HCT116 (cell line): Measurements from ENCODE around the gene SPOP. TPM values are rescaled to one million over a fixed set of nuclear protein-coding genes. Genes with fewer than 3 reads are reported as not detected.

Experiments used
- ATAC-seq: fragments of 200-7000 bp; cut with Tn5 transposase; 2 replicates; pipeline ENCODE4 v1.9.1; 2020; ENCODE audit warnings: mild to moderate bottlenecking, moderate library complexity
- BruUV-seq: library from RNA; stranded (reverse); fragments of 400-500 nt; replicated peaks from 2 replicates; lab custom pipeline; 2021; lab: Mats Ljungman, UMichigan
- CTCF ChIA-PET: fragments of 300-600 bp; sonication (Branson Sonifier 250); formaldehyde crosslinking; loops from one replicate; lab custom pipeline; 2021; ENCODE audit warnings: antibody characterized with exemption; lab: Charles Lee
- POLR2A ChIA-PET: fragments of 300-600, 350-600 bp; sonication (Branson Sonifier 250); formaldehyde crosslinking; loops from one replicate; lab custom pipeline; 2021; ENCODE audit warnings: antibody characterized with exemption; lab: Charles Lee
- RAD21 ChIA-PET, 2 experiments: fragments of 300-600 bp; sonication (Branson Sonifier 250); formaldehyde crosslinking; loops; one replicate each; lab custom pipeline; 2023; ENCODE audit warnings: low total read pairs in 2 of 2; ENCODE audit not compliant: uncharacterized antibody in 2 of 2, unreplicated experiment in 2 of 2, low non-redundant PET in 1 of 2; lab: Charles Lee
- DNase-seq: peaks from one replicate; pipeline ENCODE4 v3.0.0-alpha.2; 2010; ENCODE audit warnings: low read depth, low spot score
- H2AFZ ChIP-seq: fragments of 200-600 bp; shearing (Covaris generic), sonication (generic); 2 replicates; pipeline ENCODE4 v1.6.1; 2017; ENCODE audit warnings: low read depth, mixed run types, mixed read lengths, antibody characterized with exemption, low read length; ENCODE audit not compliant: poor library complexity, severe bottlenecking
- H3K27ac ChIP-seq: 2 replicates; pipeline ENCODE4 v1.5.1; 2012; ENCODE audit warnings: low read depth, low read length
- H3K27me3 ChIP-seq: fragments of 200-600 bp; sonication (generic); 2 replicates; pipeline ENCODE4 v1.6.1; 2016; ENCODE audit warnings: mixed run types, low read length, mixed read lengths; ENCODE audit not compliant: insufficient read depth
- H3K36me3 ChIP-seq, 2 experiments: fragments of 200-500 bp in 1 of 2; fragments of 200-600 bp in 1 of 2; sonication (Bioruptor generic) in 1 of 2; sonication (generic) in 1 of 2; 2 replicates each; pipeline versions ENCODE4 v1.5.1 to v1.6.1; 2014 to 2016; ENCODE audit warnings: low read length in 2 of 2, inconsistent platforms in 1 of 2, mixed read lengths in 1 of 2, mixed run types in 1 of 2; ENCODE audit not compliant: insufficient read depth in 2 of 2, control insufficient read depth in 1 of 2
- H3K4me1 ChIP-seq, 2 experiments: fragments of 200-600 bp in 1 of 2; sonication (generic) in 1 of 2; 2 replicates each; pipeline versions ENCODE4 v1.5.1 to v1.6.1; 2012 to 2017; ENCODE audit warnings: low read length in 2 of 2, inconsistent platforms in 1 of 2, mild to moderate bottlenecking in 1 of 2, mixed read lengths in 1 of 2, mixed run types in 1 of 2, moderate library complexity in 1 of 2; ENCODE audit not compliant: insufficient read depth in 2 of 2, control insufficient read depth in 1 of 2
- H3K4me2 ChIP-seq: fragments of 200-600 bp; sonication (generic); 2 replicates; pipeline ENCODE4 v1.6.1; 2017; ENCODE audit warnings: mixed run types, low read length, mixed read lengths
- H3K4me3 ChIP-seq, 2 experiments: fragments of 200-600 bp in 1 of 2; sonication (generic) in 1 of 2; replicated peaks in 1 of 2; 2 replicates each; pipeline ENCODE4 v1.5.1; 2011 to 2016; ENCODE audit warnings: low read length in 2 of 2, control low read depth in 1 of 2, low read depth in 1 of 2, mild to moderate bottlenecking in 1 of 2, mixed read lengths in 1 of 2, mixed run types in 1 of 2
- H3K79me2 ChIP-seq: fragments of 200-600 bp; sonication (generic); 2 replicates; pipeline ENCODE4 v1.6.1; 2017; ENCODE audit warnings: mild to moderate bottlenecking, mixed run types, low read length, moderate library complexity, mixed read lengths; ENCODE audit not compliant: insufficient read depth
- H3K9ac ChIP-seq: fragments of 200-600 bp; sonication (generic); 2 replicates; pipeline ENCODE4 v1.6.1; 2016; ENCODE audit warnings: low read length, mixed read lengths
- H3K9me2 ChIP-seq: fragments of 200-600 bp; sonication (generic), shearing (Covaris generic); 2 replicates; pipeline ENCODE4 v1.6.1; 2017; ENCODE audit warnings: mixed run types, mild to moderate bottlenecking, moderate library complexity; ENCODE audit not compliant: insufficient read depth
- H3K9me3 ChIP-seq, 2 experiments: fragments of 200-500 bp in 1 of 2; fragments of 200-600 bp in 1 of 2; sonication (Bioruptor generic) in 1 of 2; sonication (generic) in 1 of 2; 2 replicates each; pipeline ENCODE4 v1.6.1; 2014 to 2017; ENCODE audit warnings: low read length in 2 of 2, mixed read lengths in 2 of 2, inconsistent platforms in 1 of 2, low read depth in 1 of 2, mild to moderate bottlenecking in 1 of 2, mixed run types in 1 of 2, moderate library complexity in 1 of 2; ENCODE audit not compliant: control insufficient read depth in 1 of 2, insufficient read depth in 1 of 2
- H4K20me1 ChIP-seq: fragments of 200-600 bp; sonication (generic), shearing (Covaris generic); 2 replicates; pipeline ENCODE4 v1.6.1; 2017; ENCODE audit warnings: mixed run types, mild to moderate bottlenecking, moderate library complexity; ENCODE audit not compliant: insufficient read depth
- CBX3 ChIP-seq: IDR thresholded peaks from 2 replicates; pipeline ENCODE4 v1.6.1; 2012; ENCODE audit warnings: low read depth
- CTCF ChIP-seq, 3 experiments: fragments of 200-600 bp in 1 of 3; sonication (generic) in 1 of 3; IDR thresholded peaks in 2 of 3; conservative IDR thresholded peaks in 1 of 3; 2 replicates each; pipeline ENCODE4 v1.5.1; 2012 to 2017; ENCODE audit warnings: low read depth in 2 of 3, low read length in 2 of 3, antibody characterized with exemption in 1 of 3, borderline replicate concordance in 1 of 3, control low read depth in 1 of 3, mild to moderate bottlenecking in 1 of 3, mixed read lengths in 1 of 3, mixed run types in 1 of 3, moderate library complexity in 1 of 3; ENCODE audit not compliant: insufficient read depth in 1 of 3
- EZH2 ChIP-seq: fragments of 200-600 bp; sonication (generic); IDR thresholded peaks from 2 replicates; pipeline ENCODE4 v1.6.1; 2017; ENCODE audit warnings: antibody characterized with exemption, mixed run types
- EZH2phosphoT487 ChIP-seq: fragments of 200-600 bp; IDR thresholded peaks from 2 replicates; pipeline ENCODE4 v1.6.1; 2018; ENCODE audit warnings: antibody characterized with exemption, borderline replicate concordance
- FOSL1 ChIP-seq: IDR thresholded peaks from 2 replicates; pipeline ENCODE4 v1.6.1; 2012; ENCODE audit warnings: low read depth
- MAX ChIP-seq: IDR thresholded peaks from 2 replicates; pipeline ENCODE4 v1.6.1; 2012
- REST ChIP-seq: IDR thresholded peaks from 2 replicates; pipeline ENCODE4 v1.6.1; 2012; ENCODE audit warnings: low read depth
- SIN3A ChIP-seq: IDR thresholded peaks from 2 replicates; pipeline ENCODE4 v1.6.1; 2012; ENCODE audit warnings: low read depth
- SRF ChIP-seq: IDR thresholded peaks from 2 replicates; pipeline ENCODE4 v1.6.1; 2012; ENCODE audit warnings: low read depth
- YY1 ChIP-seq: IDR thresholded peaks from 2 replicates; pipeline ENCODE4 v1.6.1; 2011; ENCODE audit warnings: low read length, low read depth, moderate library complexity, mild to moderate bottlenecking; ENCODE audit not compliant: insufficient replicate concordance; ENCODE audit errors: extremely low read depth
- ZNF274 ChIP-seq: fragments of 200-500 bp; sonication (Bioruptor generic); IDR thresholded peaks from 2 replicates; pipeline ENCODE4 v1.6.1; 2014; ENCODE audit warnings: mild to moderate bottlenecking, low read depth, low read length, inconsistent platforms
- intact Hi-C: fragments of 100-400 bp; cut with micrococcal nuclease; formaldehyde crosslinking; loops from 2 replicates; pipeline ENCODE4 v1.10.0; 2022
- total RNA-seq: library from RNA; stranded (reverse); gene quantifications from one replicate; pipeline ENCODE4 v1.2.1, GENCODE V29; 2021; ENCODE audit not compliant: unreplicated experiment

The SPOP gene
- total RNA-seq, 1 experiment from 2014 or later, result 85.1 TPM

GRCh38 chr17:49659661-49660382 is 18.1 kb downstream of the SPOP start:
- H3K4me1 ChIP-seq, result no peaks in the 10 kb centered on the region
- H3K9me3 ChIP-seq, result no peaks in the 10 kb centered on the region
- H3K4me3 ChIP-seq, result no peak overlapping the region
- no peak overlapping the region for H2AFZ ChIP-seq
- RAD21 ChIA-PET, result no interaction called here
- TF ChIP-seq EZH2phosphoT487 (no peak), YY1 (no peak), CTCF (IDR thresholded peaks at IDR 0.05 in 2 of 3, conservative IDR thresholded peaks at IDR 0.05 in 1 of 3; ENCODE audit: borderline replicate concordance in 1 of 3, insufficient read depth in 1 of 3, low read depth in 2 of 3, low read length in 2 of 3) (no peak), SRF (no peak), ZNF274 (no peak), SIN3A (no peak), FOSL1 (no peak), MAX (no peak), EZH2 (no peak), CBX3 (no peak), REST (no peak)
- H3K4me2 ChIP-seq, result no peak overlapping the region
- no peaks in the 10 kb centered on the region for H3K9me2 ChIP-seq
- peaks cover 5% of the 10 kb centered on the region; the same call in 1 of the 2 replicates for H4K20me1 ChIP-seq
- no peaks in the 10 kb centered on the region for H3K27me3 ChIP-seq
- H3K27ac ChIP-seq, result no peak overlapping the region
- POLR2A ChIA-PET, result interaction anchor here (1.8 kb wide), 1 partner anchor 14 kb away, joined by 5 read pairs; no protein-coding TSS in a partner anchor
- no peaks in the 10 kb centered on the region for H3K36me3 ChIP-seq
- BruUV-seq, result no TSS peak
- ATAC-seq (no peak), DNase-seq (no peak)
- CTCF ChIA-PET, result no interaction called here
- intact Hi-C loops, result no loop called here
- H3K9ac ChIP-seq, result no peak overlapping the region
- H3K79me2 ChIP-seq, result peaks cover 81% of the 10 kb centered on the region
